ENCODE measurements around the gene DAPK1.

DAPK1 gene

DNA sequence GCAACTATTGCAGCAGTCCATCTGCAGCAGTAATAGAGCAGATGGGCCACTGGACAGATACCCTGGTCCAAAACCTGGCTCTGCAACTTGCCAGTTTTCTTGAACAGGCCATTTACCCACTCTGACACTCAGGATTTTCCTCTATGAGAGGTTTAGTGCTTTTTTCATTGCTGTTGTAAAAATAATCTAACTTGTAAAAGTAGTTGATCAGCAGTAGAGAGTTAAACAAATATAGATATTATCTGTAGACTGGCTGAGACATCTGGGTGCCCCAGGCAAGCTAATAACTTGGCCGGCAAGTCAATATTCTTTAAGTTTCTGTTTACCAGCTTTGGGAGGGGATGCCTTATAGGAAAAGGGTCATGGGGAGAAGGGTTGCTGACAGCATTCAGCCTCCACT is 4.1 kb downstream of the DAPK1 start:
- ATAC-seq (ENCODE audit: insufficient read depth, low read depth) (no peak), DNase-seq (no peak)
- TF ChIP-seq, protein P1, sequence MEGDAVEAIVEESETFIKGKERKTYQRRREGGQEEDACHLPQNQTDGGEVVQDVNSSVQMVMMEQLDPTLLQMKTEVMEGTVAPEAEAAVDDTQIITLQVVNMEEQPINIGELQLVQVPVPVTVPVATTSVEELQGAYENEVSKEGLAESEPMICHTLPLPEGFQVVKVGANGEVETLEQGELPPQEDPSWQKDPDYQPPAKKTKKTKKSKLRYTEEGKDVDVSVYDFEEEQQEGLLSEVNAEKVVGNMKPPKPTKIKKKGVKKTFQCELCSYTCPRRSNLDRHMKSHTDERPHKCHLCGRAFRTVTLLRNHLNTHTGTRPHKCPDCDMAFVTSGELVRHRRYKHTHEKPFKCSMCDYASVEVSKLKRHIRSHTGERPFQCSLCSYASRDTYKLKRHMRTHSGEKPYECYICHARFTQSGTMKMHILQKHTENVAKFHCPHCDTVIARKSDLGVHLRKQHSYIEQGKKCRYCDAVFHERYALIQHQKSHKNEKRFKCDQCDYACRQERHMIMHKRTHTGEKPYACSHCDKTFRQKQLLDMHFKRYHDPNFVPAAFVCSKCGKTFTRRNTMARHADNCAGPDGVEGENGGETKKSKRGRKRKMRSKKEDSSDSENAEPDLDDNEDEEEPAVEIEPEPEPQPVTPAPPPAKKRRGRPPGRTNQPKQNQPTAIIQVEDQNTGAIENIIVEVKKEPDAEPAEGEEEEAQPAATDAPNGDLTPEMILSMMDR (IDR thresholded peaks at IDR 0.05; ENCODE audit: borderline replicate concordance, extremely low read depth, low read length, poor library complexity, severe bottlenecking), result no peak
- no peak for TF ChIP-seq EZH2 (IDR thresholded peaks at IDR 0.05; ENCODE audit: borderline replicate concordance, low read depth, low read length, severe bottlenecking)
- Histone ChIP-seq H2AFZ (ENCODE audit: low read depth, low read length) (no peak overlapping the region), H3K36me3 (ENCODE audit: insufficient read depth, low read length) (no peaks in the 10 kb centered on the region), H3K27ac (ENCODE audit: low read length) (no peak overlapping the region), H3K4me3 (ENCODE audit: low read depth in 1 of 2, low read length in 2 of 2) (no peak overlapping the region), H3K9ac (ENCODE audit: low read depth, low read length) (no peak overlapping the region), H3K9me3 (ENCODE audit: insufficient read depth, low read length, severe bottlenecking) (no peaks in the 10 kb centered on the region), H3K79me2 (ENCODE audit: insufficient read depth, low read length) (no peaks in the 10 kb centered on the region), H3K27me3 (ENCODE audit: insufficient read depth, low read length, poor library complexity) (no peaks in the 10 kb centered on the region), H3K4me2 (ENCODE audit: insufficient read depth, low read length) (no peak overlapping the region), H4K20me1 (ENCODE audit: insufficient read depth, low read length) (no peaks in the 10 kb centered on the region), H3K4me1 (ENCODE audit: insufficient read depth, low read length) (no peaks in the 10 kb centered on the region)

DNA sequence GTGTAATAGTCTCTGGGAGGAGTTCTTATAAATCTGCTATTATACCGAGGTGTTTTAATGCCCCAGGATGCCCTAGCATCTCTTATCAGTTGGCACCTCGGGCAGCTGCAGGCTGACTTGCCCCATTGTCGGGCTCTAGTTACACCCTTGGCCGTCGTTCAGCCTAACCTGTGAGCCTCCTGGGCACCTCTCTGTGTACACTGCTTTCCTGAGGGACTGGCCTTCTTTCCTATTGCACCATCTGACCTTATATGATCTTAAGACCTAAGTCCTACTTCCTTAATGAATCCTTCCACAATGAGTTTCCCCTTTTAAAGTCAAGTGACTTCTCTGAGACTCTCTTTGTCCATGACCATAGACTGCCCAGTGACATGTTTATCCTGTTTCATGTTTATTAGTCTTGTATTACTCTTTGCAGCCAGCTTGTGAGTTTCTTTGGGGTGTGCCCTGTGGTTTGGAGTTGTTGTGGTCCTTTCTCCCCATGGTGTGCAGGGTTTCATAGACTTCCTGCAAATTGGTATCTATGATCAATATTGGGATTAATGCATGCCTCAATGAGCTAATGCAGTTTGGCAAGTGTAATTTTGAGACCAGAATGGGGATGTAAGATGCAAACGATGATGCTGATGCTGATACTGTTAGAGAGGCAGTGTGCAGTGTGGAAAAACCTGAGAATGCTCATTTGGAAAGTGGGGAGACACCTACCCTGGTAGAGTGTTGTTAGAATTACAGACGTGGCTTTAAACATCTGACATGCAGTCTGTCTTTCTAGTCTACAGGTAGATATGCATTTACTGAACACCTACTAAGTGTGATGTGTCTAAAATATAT is 4.9 kb downstream of the DAPK1 start:
- H3K36me3 ChIP-seq (ENCODE audit: insufficient read depth, low read length), result no peaks in the 10 kb centered on the region
- H2AFZ ChIP-seq (ENCODE audit: low read depth, low read length), result no peak overlapping the region
- H3K9me3 ChIP-seq (ENCODE audit: insufficient read depth, low read length, severe bottlenecking), result no peaks in the 10 kb centered on the region
- no peaks in the 10 kb centered on the region for H4K20me1 ChIP-seq (ENCODE audit: insufficient read depth, low read length)
- TF ChIP-seq, protein P1 (IDR thresholded peaks at IDR 0.05; ENCODE audit: borderline replicate concordance, extremely low read depth, low read length, poor library complexity, severe bottlenecking), result no peak
- TF ChIP-seq EZH2 (IDR thresholded peaks at IDR 0.05; ENCODE audit: borderline replicate concordance, low read depth, low read length, severe bottlenecking), result no peak
- no peaks in the 10 kb centered on the region for H3K27me3 ChIP-seq (ENCODE audit: insufficient read depth, low read length, poor library complexity)
- ATAC-seq (ENCODE audit: insufficient read depth, low read depth), result no peak
- no peaks in the 10 kb centered on the region for H3K4me1 ChIP-seq (ENCODE audit: insufficient read depth, low read length)
- no peak overlapping the region for H3K27ac ChIP-seq (ENCODE audit: low read length)
- H3K4me3 ChIP-seq (ENCODE audit: low read depth in 1 of 2, low read length in 2 of 2), result no peak overlapping the region
- no peak for DNase-seq
- H3K79me2 ChIP-seq (ENCODE audit: insufficient read depth, low read length), result no peaks in the 10 kb centered on the region
- no peak overlapping the region for H3K4me2 ChIP-seq (ENCODE audit: insufficient read depth, low read length)
- no peak overlapping the region for H3K9ac ChIP-seq (ENCODE audit: low read depth, low read length)

DNA sequence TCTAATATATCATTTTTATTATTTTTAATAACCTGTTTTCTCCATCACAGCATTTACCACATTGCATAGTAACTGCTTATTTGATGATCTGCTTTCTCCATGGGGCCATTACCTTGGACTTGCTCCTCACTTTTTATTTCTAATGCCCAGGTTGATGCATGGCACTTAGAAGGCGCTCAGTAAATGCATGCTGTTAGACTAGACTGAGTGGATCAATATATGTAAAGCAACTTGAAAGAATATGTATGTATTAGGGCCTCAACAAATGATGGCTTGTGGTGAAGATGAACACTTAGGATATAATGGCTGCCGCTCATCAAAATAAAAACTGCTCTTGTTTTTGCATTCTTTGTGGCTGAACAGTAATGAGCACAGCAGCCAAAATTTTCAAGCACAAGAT is 5.8 kb downstream of the DAPK1 start:
- no peak overlapping the region for H2AFZ ChIP-seq (ENCODE audit: low read depth, low read length)
- no peak overlapping the region for H3K4me2 ChIP-seq (ENCODE audit: insufficient read depth, low read length)
- no peaks in the 10 kb centered on the region for H3K36me3 ChIP-seq (ENCODE audit: insufficient read depth, low read length)
- H3K9me3 ChIP-seq (ENCODE audit: insufficient read depth, low read length, severe bottlenecking), result no peaks in the 10 kb centered on the region
- ATAC-seq (ENCODE audit: insufficient read depth, low read depth), result no peak
- no peaks in the 10 kb centered on the region for H3K4me1 ChIP-seq (ENCODE audit: insufficient read depth, low read length)
- TF ChIP-seq, protein P1 (IDR thresholded peaks at IDR 0.05; ENCODE audit: borderline replicate concordance, extremely low read depth, low read length, poor library complexity, severe bottlenecking), result no peak
- TF ChIP-seq EZH2 (IDR thresholded peaks at IDR 0.05; ENCODE audit: borderline replicate concordance, low read depth, low read length, severe bottlenecking), result no peak
- no peak overlapping the region for H3K27ac ChIP-seq (ENCODE audit: low read length)
- H4K20me1 ChIP-seq (ENCODE audit: insufficient read depth, low read length), result no peaks in the 10 kb centered on the region
- no peak overlapping the region for H3K9ac ChIP-seq (ENCODE audit: low read depth, low read length)
- no peaks in the 10 kb centered on the region for H3K27me3 ChIP-seq (ENCODE audit: insufficient read depth, low read length, poor library complexity)
- no peak for DNase-seq
- no peak overlapping the region for H3K4me3 ChIP-seq (ENCODE audit: low read depth in 1 of 2, low read length in 2 of 2)
- no peaks in the 10 kb centered on the region for H3K79me2 ChIP-seq (ENCODE audit: insufficient read depth, low read length)

All from DND-41 (cell line).